GM21515 (cell line): ENCODE measurements around the gene PRR30.
"Not testable (repeated sequence)": the region's sequence is repeated elsewhere in the genome, so short reads cannot be mapped to it uniquely, and the experiment has no call there.

Experiments
- ATAC-seq: cut with Tn5 transposase; IDR thresholded peaks from one replicate; pipeline ENCODE4 v1.9.1; 2021; ENCODE audit not compliant: unreplicated experiment

PRR30 gene

GRCh38 chr2:27139310-27139709, at the start of gene PRR30:
PRR30 (minus strand) TSS chr2:27139410; CDS start chr2:27138329, 1,081 bp downstream.
- ATAC-seq = no peak

GRCh38 chr2:27186613-27187345, 47.6 kb upstream of the PRR30 start:
- no peak for ATAC-seq

DNA sequence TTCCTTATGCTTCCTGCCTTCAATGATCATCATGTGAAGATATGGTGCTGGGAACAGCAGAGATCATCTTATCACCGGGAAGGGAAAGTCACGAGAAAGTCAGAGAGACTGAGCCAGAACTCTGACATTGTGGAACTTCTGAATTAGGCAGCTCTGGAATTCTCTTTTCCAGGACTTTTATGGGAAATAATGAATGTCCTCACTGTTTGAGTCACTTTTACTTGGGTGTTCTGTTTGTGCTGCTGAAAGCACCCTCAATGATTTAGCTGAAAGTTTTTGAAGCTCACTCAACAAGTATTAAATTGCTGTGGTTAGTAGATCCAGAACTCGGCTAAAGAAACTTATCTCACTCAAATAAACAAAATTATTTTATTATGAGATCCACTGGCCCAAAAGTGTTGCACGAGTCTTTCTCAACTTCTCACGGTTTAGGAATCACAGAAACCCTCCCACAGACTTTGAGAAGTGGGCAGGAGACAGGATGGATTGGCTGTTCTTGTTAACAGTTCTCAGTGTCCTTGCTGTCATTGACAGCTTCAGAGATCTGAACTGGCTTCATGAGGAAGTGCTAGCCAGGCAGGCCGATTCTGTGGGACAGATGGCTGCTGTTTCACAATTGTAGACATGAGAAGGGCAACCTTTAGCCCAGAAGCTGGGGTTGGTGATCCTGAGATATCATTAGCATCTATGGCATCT, 46.3 kb upstream of the PRR30 start:
- no peak for ATAC-seq

DNA sequence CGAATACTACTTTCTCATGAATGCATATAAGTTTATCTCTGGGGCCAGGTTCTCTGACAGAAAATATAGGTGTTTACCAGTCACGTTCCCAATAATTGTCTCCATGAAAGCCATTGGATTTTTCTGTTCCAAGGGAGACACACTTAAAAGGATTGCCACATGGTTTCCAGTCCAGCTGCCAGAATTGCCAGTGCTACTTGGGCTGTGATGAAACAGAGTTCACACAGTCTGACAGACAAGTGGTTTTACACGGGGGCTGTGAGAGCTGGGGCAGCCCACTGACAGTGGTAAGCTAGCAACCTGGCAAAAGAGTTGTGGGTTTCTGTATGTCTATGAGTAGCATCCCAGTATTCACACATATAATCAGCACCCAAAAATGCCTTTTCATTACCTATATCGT, 44.9 kb upstream of the PRR30 start:
- ATAC-seq = no peak

DNA sequence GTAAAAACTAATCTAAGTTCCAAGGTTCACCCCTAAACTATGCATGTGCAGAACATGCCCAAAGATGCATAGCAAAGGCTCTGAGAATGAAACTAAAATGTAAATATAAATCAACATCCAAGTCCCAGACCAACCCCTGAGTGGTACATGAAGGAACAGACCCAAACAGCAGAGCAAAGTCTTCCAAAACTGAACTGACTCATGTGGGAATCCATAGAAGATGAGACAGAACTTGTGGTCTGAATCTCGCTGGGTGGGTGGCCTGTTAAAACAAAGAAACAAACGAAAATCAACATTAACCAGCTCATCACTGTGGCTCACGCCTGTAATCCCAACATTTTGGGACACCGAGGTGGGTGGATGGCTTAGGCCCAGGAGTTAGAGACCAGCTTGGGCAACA, 43.1 kb upstream of the PRR30 start:
- ATAC-seq = no peak

GRCh38 chr2:27179344-27180000, 40.3 kb upstream of the PRR30 start:
- no peak for ATAC-seq

DNA sequence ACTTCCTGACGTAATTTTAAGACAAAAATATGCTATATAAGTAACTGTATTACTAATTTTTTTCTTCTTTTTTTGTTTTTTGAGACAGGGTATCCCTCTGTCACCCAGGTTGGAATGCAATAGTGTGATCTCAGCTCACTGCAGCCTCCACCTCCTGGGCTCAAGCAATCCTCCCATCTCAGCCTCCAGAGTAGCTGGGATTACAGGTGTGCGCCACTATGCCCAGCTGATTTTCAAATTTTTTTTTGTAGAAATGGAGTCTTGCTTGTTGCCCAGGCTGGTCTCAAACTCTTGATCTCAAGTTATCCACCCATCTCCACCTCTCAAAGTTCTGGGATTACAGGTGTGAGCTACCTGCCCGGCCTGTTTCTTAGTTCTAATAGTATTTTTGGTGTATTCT, 39.3 kb upstream of the PRR30 start:
- ATAC-seq = no peak

- no peak for ATAC-seq
These were observed 38.5 kb upstream of the PRR30 start for GRCh38 chr2:27177441-27178351.

- not testable (repeated sequence) for ATAC-seq
These were observed 36.6 kb upstream of the PRR30 start for GRCh38 chr2:27175781-27176180.

- ATAC-seq = no peak
These were observed 36.1 kb upstream of the PRR30 start for GRCh38 chr2:27175330-27175729.

DNA sequence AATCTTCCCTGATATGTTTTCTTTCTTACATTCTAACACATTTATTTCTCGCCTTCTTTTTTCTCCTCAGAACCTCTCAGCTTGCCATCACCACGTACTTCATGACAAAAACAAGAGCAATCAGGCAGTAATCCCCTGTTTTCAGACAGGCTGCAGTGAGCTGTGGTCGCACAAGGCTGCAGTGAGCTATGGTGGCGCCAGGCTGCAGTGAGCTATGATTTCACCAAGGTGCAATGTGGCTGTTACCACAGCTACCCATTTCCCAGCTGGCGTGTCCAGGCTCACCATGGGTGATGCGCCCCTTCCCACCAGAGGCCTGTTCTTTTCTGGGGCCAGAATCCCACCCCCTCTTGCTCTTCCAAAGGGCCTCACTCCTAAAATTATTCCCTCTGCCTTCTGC, 35.4 kb upstream of the PRR30 start:
- ATAC-seq = no peak

GRCh38 chr2:27171351-27171848, 32.2 kb upstream of the PRR30 start:
- ATAC-seq = no peak

DNA sequence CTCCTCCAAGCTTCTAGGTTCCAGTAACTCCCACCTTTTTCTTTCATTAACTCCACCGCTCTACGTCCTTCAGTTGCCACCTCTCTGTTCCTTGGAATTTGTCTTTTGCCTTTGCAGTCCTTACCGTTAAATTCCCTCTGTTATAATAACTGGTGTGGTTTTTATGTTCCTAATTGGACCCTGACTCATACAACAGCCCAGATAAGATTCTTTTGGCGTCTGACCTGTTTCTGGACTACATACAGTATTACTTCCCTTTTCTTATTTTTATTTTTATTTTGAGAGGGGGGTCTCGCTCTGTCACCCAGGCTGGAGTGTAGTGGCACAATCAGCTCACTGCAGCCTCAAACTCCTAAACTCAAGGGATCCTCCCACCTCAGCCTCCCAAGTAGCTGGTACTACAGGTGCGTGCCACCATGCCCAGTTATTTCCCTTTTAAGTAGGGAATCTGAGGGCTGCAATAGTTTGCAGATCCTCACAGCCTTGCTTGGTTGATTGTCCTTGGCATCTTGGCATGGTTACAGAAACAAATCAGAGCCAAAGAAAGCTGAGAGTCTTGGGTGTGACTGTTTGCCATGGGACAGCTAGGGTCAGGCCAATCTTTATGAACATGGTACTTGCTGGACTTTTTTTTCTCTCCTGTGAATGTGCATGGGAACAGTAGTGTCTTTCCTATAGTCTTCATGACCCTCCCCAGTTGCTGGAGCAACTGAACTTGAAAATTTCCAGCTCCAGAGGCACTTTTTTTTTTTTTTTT, 31.5 kb upstream of the PRR30 start:
- ATAC-seq = no peak

DNA sequence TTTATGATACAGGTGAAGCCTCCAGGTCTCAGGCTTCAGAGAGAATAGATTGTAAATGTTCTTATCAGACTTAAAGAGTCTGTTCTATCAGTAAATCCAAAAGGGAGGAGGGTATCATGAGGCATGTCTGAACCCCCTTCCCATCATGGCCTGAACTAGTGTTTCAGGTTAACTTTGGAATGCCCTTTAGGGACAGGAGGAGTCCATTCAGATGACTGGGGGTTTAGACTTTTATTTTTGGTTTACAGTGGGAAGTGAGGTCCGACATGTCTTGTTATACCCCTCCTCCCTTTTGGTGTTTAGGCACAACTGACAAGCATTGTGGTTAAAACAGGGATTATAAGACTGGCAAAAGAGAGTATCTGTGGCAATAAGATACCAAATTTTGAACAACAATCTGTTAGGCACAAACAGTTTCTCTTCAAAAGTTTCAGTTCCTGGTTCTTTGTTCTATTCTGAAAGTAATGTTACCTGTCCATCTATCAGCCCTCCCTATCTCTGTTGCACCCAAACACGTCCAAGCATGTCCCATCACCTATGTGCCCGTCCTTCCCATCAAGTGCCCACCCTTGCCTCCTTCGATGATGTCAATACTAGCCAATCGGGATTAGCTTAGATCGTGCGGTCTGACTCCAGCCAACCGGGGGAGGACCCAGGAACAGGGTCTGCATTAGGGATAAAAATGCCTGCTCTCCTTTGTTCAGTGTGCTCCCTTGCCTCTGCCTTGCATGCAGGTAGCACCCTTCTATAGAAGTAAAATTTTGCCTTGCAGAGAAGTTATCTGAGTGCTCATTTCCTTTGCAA, 26.0 kb upstream of the PRR30 start:
- ATAC-seq = no peak

- ATAC-seq = no peak
These were observed 23.2 kb upstream of the PRR30 start for GRCh38 chr2:27162151-27163121.

GRCh38 chr2:27160191-27160590, 21.0 kb upstream of the PRR30 start:
- ATAC-seq = no peak

- no peak for ATAC-seq
These were observed 20.1 kb upstream of the PRR30 start for GRCh38 chr2:27159271-27159670.

DNA sequence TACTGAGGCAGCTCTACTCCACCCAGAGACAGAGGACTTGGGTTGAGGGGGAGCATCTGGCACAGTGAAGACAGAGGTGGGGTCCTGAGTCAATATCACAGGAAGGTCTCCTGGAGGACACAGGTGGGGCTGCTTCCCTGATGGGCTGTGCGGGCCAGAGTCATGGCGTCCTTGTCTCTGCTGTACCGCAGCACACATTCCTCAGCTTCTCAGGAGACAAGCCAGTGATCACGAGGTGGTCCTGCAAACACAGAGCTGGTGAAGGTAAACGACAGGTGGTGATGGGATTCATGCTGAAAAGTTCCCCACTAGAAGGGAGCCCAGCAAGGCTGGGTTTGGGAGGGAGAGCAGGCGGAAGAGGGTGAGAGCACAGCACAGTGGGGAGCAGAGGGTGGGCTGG, 19.3 kb upstream of the PRR30 start:
- ATAC-seq = no peak
